HG03095 (cell line): ENCODE data around the gene DLG1.

ENCODE experiments used
- ATAC-seq: cut with Tn5 transposase; IDR thresholded peaks from one replicate; pipeline ENCODE4 v1.9.1; 2021; ENCODE audit warnings: moderate library complexity; ENCODE audit not compliant: unreplicated experiment

Gene DLG1

DNA sequence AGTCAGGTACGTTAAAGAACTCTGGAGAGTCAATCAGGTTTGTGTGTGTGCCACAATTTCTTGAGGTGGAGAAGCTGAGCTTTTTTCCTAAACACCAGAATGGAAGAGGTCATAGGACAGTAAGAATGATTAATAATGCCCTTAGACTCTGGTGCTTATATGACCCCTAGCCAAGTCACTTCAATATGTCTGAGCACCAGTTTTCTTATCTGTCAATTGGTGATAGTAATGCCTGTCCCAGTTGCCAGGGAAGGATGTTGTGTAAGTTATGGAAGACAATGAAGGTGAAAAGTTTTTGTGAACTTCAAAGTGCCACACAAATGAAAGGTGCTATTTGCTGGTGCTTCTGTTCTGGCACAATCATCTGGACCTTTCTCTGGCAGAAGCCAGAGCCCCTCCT lies 22.2 kb upstream of the DLG1 start:
- no peak for ATAC-seq

GRCh38 chr3:197317250-197317963 lies 19.0 kb upstream of the DLG1 start:
- no peak for ATAC-seq

DNA sequence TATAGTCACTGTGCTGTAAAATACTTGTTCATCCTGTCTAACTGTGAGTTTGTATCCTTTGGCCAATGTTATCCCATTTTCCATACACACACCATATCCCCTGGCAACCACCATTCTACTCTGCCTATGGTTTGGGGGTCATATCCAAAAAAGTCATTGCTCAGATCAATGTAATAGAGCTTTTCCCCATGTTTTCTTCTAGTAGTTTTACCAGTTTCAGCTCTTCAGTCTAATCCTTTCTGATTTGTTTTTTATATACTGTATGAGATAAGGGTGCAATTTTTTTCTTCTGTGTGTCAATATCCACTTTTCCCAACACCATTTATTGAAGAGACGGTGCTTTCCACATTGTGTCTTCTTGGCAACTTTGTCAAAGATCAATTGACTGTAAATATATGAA lies 14.0 kb upstream of the DLG1 start:
- ATAC-seq = no peak

GRCh38 chr3:197311591-197311990 lies 13.2 kb upstream of the DLG1 start:
- no peak for ATAC-seq

DNA sequence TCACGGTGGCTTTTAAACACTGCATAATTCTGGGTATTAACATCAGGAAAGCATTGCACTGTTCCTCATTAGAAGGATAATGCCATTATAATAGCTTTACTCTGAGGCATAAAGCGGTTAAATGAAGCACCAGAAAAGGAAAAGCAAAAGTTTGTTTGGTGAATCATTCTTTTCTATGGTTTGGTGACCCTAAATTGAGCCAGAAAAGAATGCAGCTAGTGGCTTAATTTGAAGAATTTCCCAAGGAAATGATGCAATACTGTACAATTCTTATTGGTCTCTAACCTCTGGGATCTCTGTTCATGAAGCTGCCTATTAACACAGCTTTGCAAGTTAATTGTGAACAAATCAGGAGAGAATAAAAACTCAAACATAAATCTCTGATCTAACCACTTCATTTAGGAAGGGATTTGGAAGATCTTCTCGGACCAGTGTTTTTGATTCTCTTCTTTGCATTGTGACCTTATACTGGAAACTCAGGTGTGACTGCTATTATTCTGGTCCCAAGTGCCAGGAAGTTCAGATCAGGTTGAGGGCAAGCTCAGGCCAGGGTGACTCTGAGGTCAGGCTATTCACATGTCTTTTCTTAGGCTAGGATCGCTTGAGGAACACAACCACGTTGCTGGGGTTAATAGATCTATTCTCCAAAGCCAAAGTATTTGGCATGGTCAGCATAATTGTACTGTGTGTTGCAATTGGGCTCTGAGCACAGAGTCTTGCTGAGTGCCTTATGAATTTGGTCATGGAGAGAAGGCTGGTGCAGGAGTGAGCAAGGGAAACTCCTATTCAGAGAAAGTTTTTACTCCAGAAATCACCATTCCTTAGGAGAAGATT lies 11.3 kb upstream of the DLG1 start:
- no peak for ATAC-seq

GRCh38 chr3:197308591-197308990 lies 10.2 kb upstream of the DLG1 start:
- ATAC-seq = no peak

- ATAC-seq = no peak
These were observed 8.1 kb upstream of the DLG1 start for GRCh38 chr3:197306374-197307086.

DNA sequence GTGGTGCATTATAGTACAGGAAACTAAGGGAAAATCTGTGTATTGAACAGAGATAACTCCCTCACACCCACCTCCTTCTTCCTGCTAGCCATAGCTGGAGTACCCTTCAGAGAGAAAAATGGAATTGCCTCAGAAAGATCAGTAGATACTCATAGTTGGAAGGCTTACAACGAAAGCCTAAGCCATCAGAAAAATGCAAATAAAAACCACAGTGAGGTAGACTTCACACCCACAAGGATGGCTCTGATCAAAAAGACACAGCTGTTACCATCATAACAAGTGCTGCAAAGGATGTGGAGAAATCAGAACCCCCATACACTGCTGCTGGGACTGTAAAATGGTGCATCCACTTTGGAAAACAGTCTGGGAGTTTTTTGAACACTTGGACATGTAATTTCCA lies 7.4 kb upstream of the DLG1 start:
- peak; percentile 88 for ATAC-seq

GRCh38 chr3:197303452-197303851 lies 5.0 kb upstream of the DLG1 start:
- no peak for ATAC-seq

GRCh38 chr3:197302696-197303341 lies 4.4 kb upstream of the DLG1 start:
- ATAC-seq = no peak

- ATAC-seq = no peak
These were observed 3.6 kb upstream of the DLG1 start for GRCh38 chr3:197302033-197302432.

- ATAC-seq = no peak
These were observed 1.9 kb upstream of the DLG1 start for GRCh38 chr3:197300361-197300760.

- ATAC-seq = no peak
These were observed 788 bp upstream of the DLG1 start for GRCh38 chr3:197298945-197299854.

DNA sequence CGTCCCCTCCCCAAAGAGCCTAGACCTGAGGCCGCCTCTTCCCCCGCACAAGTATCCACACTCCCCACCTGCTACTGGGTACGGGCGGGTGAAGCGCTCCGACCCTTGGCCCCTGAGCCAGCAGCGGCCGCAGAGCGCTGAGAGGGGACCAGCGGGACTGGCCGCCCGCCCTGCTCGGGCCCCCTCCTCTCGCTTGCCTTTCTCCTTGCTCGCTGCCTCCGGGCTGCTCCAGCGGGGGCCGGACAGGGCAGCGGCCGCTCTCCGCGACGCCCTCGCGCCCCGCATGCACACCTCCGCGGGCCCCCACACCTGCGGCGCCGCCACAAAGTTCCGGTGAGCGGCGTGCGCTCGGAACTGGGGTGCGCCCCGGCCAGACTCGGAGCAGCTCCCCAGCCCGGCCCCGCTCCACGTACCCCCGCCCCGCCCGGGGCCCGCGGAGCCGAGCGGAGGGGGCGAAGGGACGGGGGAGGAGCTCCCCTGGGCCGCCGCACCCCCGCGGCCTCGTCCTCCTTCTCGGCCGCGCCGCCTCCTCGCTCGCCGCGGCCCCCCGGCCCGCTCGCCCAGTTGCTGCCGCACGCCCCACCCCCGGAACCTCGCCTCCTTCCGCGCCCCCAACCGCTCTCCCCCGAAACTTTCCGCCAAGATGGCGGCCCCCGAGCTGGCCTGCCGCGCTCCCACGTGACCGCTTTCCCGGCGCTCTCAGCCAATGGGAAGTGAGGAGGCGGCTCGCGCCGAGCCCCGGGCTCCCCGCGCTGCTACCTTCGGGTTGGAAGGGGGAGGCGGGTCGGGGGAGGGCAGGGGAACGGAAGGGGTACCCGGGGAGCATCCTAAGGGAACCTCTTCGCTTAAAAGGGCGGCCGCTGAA lies 704 bp downstream of the DLG1 start:
- peak; percentile 62 for ATAC-seq

DNA sequence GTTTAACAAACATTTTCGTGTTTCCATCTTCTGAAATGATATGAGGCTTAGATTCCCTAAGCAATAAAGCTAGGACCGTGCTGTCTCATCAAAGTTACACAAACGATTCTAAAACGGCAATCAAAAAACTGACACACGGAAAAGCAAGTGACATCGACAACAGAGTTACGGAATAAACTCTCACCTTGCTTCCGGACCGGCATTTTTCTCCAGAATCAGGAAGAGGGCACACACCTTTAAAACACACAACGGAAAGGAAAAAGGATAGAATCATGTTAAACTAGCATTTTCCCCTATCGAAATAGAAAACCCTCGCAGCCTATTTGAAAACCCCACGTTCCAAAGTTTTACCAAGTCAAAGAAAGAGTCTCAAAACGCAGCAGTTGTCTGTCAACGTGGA lies 1.4 kb downstream of the DLG1 start:
- ATAC-seq = no peak

GRCh38 chr3:197296545-197296944 lies 1.9 kb downstream of the DLG1 start:
- ATAC-seq = no peak

GRCh38 chr3:197295871-197296270 lies 2.5 kb downstream of the DLG1 start:
- no peak for ATAC-seq

GRCh38 chr3:197293605-197294237 lies 4.7 kb downstream of the DLG1 start:
- ATAC-seq = no peak

DNA sequence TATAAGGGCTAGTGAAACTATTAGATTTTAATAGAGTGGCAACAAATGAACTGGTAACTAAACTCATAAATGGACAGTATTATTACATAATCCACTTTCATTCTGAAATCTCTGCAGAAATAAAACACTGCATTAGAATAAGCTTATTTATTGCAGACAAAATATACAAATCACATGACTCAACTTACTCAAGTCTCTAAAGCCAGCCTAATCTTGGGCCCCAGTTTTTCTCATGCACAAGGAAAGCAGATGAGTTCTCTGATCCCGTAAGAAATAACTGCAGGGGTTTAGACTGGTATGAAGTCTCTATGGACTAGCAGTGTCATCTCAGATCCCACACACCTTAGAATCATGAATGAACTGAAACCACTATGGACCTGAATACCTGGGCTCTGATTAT lies 5.8 kb downstream of the DLG1 start:
- no peak for ATAC-seq
